ENCODE measurements around the gene MEF2D.

The MEF2D gene

DNA sequence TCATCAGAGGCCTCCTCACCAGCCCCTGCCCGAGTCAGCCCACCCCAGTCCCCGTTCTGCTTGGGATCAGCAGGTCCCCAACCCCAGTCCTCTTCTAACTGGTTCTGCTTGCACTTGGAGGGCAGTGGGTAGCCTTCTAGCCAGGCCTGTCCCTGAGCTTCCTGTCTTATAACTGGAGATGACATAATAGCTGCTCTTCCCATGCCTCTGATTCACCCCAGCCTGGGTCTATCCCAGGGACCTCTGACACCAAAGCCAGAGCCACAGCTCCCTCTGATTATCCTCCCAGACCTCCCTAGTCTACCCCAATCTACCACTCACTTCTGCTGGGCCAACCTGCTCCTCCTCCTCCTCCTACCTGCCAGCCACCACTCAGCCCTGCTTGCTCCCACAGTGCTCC is 40.4 kb upstream of the MEF2D start:
- TF ChIP-seq EP300 (IDR thresholded peaks at IDR 0.05; ENCODE audit: borderline replicate concordance) (no peak), CEBPB (IDR thresholded peaks at IDR 0.05) (no peak), EGR1 (IDR thresholded peaks at IDR 0.05) (no peak)
- TF ChIP-seq, protein P1, sequence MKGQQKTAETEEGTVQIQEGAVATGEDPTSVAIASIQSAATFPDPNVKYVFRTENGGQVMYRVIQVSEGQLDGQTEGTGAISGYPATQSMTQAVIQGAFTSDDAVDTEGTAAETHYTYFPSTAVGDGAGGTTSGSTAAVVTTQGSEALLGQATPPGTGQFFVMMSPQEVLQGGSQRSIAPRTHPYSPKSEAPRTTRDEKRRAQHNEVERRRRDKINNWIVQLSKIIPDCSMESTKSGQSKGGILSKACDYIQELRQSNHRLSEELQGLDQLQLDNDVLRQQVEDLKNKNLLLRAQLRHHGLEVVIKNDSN (IDR thresholded peaks at IDR 0.05), result no peak

DNA sequence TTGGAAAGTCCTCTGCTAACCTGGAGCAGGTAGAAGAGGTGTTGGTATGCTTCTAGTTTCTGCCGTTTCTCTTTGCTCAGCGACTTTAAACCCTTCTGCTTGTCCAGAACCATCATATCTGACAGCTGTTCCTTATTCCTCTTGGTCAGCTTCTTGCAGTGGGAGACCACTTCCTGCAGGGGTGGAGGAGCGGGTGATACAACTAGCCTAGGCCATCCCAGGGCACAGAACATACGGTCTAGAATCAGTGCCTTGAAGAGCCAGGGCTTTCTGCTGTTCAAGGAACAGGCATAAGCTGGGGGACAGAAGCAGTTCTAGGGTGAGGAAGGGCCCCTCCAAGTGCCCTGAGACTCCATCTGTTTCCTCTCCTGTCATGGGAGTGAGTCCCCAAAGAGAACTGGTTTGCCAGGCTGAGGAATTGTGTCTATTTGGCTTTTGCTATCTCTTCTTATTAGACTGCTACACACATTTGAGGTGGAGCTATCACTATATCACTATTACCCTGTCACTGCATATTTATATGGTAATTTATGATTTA is 39.3 kb upstream of the MEF2D start:
- no peak for TF ChIP-seq YY1 (IDR thresholded peaks at IDR 0.05; ENCODE audit: low read depth)
- no peak for TF ChIP-seq NFIC (IDR thresholded peaks at IDR 0.05)
- no peak for TF ChIP-seq CEBPB (IDR thresholded peaks at IDR 0.05)
- no peak for TF ChIP-seq ZBTB7A (IDR thresholded peaks at IDR 0.05; ENCODE audit: low read depth)
- TF ChIP-seq EGR1 (IDR thresholded peaks at IDR 0.05), result no peak
- no peak for TF ChIP-seq RAD21 (IDR thresholded peaks at IDR 0.05; ENCODE audit: low read depth)

DNA sequence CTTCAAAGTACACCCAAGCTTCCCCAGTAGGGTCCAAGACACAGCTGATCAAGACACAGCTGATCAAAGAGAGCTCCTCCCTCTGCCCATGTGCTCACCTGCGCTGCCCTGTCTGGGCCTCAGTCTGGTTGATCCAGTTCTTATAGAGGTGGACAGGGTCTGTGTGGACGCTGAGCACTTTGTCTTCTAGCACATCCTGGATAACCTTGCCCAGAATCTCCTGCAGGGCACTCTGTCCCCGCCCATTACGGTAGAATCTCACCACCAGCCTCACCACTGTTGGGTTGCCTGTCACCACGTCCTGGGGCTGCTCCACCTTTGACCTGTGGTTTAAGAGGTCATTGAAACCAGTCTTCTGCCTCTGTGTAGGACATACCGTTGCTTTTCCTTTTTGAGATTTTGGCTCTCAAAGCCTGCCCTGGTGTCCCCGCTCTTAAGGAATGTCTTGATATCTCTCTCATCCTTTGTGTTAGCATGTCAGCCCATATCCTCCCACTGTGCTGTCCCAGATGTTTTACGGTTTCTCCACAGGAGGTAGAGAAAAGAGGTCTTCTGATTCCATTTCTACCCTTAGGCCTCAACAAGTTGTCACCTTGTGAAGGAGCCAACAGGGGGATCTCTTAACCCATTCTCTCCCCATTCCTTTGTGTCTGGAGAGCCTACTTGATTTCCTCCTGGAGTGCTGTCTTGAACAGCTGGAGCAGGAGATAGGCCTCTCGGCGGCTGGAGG is 38.3 kb upstream of the MEF2D start:
- no peak for TF ChIP-seq NFIC (IDR thresholded peaks at IDR 0.05)
- no peak for TF ChIP-seq EGR1 (IDR thresholded peaks at IDR 0.05)
- TF ChIP-seq TAF1 (IDR thresholded peaks at IDR 0.05; ENCODE audit: low read depth), result no peak
- TF ChIP-seq FOXM1 (IDR thresholded peaks at IDR 0.05; ENCODE audit: borderline replicate concordance, low read depth), result no peak
- TF ChIP-seq, protein P2, sequence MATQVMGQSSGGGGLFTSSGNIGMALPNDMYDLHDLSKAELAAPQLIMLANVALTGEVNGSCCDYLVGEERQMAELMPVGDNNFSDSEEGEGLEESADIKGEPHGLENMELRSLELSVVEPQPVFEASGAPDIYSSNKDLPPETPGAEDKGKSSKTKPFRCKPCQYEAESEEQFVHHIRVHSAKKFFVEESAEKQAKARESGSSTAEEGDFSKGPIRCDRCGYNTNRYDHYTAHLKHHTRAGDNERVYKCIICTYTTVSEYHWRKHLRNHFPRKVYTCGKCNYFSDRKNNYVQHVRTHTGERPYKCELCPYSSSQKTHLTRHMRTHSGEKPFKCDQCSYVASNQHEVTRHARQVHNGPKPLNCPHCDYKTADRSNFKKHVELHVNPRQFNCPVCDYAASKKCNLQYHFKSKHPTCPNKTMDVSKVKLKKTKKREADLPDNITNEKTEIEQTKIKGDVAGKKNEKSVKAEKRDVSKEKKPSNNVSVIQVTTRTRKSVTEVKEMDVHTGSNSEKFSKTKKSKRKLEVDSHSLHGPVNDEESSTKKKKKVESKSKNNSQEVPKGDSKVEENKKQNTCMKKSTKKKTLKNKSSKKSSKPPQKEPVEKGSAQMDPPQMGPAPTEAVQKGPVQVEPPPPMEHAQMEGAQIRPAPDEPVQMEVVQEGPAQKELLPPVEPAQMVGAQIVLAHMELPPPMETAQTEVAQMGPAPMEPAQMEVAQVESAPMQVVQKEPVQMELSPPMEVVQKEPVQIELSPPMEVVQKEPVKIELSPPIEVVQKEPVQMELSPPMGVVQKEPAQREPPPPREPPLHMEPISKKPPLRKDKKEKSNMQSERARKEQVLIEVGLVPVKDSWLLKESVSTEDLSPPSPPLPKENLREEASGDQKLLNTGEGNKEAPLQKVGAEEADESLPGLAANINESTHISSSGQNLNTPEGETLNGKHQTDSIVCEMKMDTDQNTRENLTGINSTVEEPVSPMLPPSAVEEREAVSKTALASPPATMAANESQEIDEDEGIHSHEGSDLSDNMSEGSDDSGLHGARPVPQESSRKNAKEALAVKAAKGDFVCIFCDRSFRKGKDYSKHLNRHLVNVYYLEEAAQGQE (IDR thresholded peaks at IDR 0.05; ENCODE audit: low read depth), result no peak
- TF ChIP-seq TCF12 (IDR thresholded peaks at IDR 0.05; ENCODE audit: low read depth), result no peak
- TF ChIP-seq YY1 (IDR thresholded peaks at IDR 0.05; ENCODE audit: low read depth), result no peak

- TF ChIP-seq, protein P1 (IDR thresholded peaks at IDR 0.05), result no peak
- TF ChIP-seq TCF12 (IDR thresholded peaks at IDR 0.05; ENCODE audit: low read depth) (no peak), RAD21 (IDR thresholded peaks at IDR 0.05; ENCODE audit: low read depth) (no peak), YY1 (IDR thresholded peaks at IDR 0.05; ENCODE audit: low read depth) (no peak), EP300 (IDR thresholded peaks at IDR 0.05; ENCODE audit: borderline replicate concordance) (no peak), ZBTB7A (IDR thresholded peaks at IDR 0.05; ENCODE audit: low read depth) (no peak), NFIC (IDR thresholded peaks at IDR 0.05) (no peak), FOXM1 (IDR thresholded peaks at IDR 0.05; ENCODE audit: borderline replicate concordance, low read depth) (no peak), EGR1 (IDR thresholded peaks at IDR 0.05) (no peak), CEBPB (IDR thresholded peaks at IDR 0.05) (no peak), TAF1 (IDR thresholded peaks at IDR 0.05; ENCODE audit: low read depth) (no peak)
- TF ChIP-seq, protein P2 (IDR thresholded peaks at IDR 0.05; ENCODE audit: low read depth), result no peak
These were observed 36.5 kb upstream of the MEF2D start for GRCh38 chr1:156537027-156537426.

DNA sequence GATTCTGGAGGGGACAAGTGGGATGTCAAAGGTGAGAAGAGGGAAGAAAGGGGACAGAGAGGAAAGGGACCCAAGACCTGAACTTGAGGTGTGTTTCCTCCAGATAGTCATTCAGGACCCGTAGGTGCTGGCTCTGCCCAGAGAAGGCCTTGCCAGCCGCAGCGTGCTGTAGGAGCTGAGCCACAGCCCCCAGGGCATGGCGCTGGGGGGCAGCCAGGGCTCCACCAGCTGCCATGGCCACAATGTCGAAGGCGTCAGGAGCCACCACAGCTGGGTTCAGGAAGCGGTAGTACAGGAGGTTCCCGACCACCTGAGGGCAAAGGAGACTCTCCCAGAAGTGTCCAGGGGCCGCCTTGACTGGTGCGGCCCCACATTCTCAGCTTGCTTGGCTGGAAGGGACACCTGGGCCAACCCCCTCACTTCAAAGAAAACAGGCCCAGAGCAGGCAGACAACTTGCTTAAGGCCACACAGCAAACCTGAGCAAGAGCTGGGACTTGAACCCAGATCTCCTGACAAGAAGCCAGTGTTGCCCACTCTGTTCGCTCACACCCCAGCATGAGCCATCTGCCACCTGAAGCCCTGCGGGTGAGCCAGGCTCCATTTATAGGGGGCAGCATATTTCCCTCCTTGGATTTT is 34.0 kb upstream of the MEF2D start:
- no peak for TF ChIP-seq TEAD4 (IDR thresholded peaks at IDR 0.05)

DNA sequence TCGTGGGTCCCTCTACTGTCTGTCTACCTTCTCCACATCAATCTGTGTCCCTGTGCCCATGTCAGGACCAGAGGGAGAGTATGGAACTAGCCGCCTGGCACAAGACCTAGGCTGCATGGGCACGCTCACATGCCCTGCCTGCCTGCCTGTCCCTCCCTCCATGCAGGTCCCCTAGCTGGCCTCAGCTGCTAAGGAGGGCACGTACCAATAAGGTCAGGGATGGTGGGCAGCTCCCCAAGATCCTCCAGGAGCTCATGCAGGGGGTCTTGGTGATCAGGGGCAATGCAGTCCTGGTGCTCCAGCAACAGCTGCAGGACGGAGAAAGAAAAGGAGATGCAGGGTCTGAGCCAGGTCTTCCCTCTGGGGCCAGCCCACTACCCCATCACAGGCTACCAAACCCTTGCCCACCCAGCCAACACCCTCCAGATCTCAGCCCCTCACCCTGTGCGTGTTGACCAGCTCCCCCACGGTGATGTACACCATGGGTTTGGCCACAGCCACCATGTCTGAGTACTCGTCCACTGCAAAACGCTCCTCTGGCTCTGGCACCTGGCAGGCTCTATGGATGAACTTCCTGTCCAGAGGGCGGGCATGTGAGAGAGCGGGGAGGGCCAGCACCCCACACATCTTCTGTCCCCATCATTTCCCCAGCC is 33.1 kb upstream of the MEF2D start:
- no peak for TF ChIP-seq RAD21 (IDR thresholded peaks at IDR 0.05; ENCODE audit: low read depth)
- TF ChIP-seq NFIC (IDR thresholded peaks at IDR 0.05), result no peak
- no peak for TF ChIP-seq EGR1 (IDR thresholded peaks at IDR 0.05)
- no peak for TF ChIP-seq TAF1 (IDR thresholded peaks at IDR 0.05; ENCODE audit: low read depth)
- TF ChIP-seq ZBTB7A (IDR thresholded peaks at IDR 0.05; ENCODE audit: low read depth), result no peak
- no peak for TF ChIP-seq EP300 (IDR thresholded peaks at IDR 0.05; ENCODE audit: borderline replicate concordance)
- TF ChIP-seq, protein P3, sequence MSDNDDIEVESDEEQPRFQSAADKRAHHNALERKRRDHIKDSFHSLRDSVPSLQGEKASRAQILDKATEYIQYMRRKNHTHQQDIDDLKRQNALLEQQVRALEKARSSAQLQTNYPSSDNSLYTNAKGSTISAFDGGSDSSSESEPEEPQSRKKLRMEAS (IDR thresholded peaks at IDR 0.05), result no peak
- no peak for TF ChIP-seq TEAD4 (IDR thresholded peaks at IDR 0.05)
- TF ChIP-seq FOXM1 (IDR thresholded peaks at IDR 0.05; ENCODE audit: borderline replicate concordance, low read depth), result no peak
- TF ChIP-seq CREB1 (IDR thresholded peaks at IDR 0.05; ENCODE audit: low read depth), result no peak
- TF ChIP-seq TCF12 (IDR thresholded peaks at IDR 0.05; ENCODE audit: low read depth), result no peak
